Measurements from ENCODE around the gene SHB. TPM values are rescaled to one million over a fixed set of nuclear protein-coding genes. Genes with fewer than 3 reads are reported as not detected.

The SHB gene
- total RNA-seq, 2 experiments from 2014 or later = 1.2 to 1.3 TPM

GRCh38 chr9:38071470-38072134, 2.6 kb upstream of the SHB start:
- no peak for ATAC-seq
- intact Hi-C loops (cut with DNase I, micrococcal nuclease) = no loop called here

GRCh38 chr9:38067859-38068681, 957 bp downstream of the SHB start:
- H3K9me3 Mint-ChIP-seq (ENCODE audit: low read depth) = no peaks in the 10 kb centered on the region
- DNase-seq = peak; percentile 28

More at GRCh38 chr9:38071470-38072134, 2.6 kb upstream of the SHB start:
- Mint-ChIP-seq H3K4me3 (no peak overlapping the region), H3K36me3 (ENCODE audit: low read depth) (no peaks in the 10 kb centered on the region), H3K27me3 (peaks cover 8% of the 10 kb centered on the region), H3K4me1 (peaks cover 13% of the 10 kb centered on the region), H3K9me3 (ENCODE audit: low read depth) (peaks cover 2% of the 10 kb centered on the region), H3K27ac (no peak overlapping the region)
- POLR2A ChIA-PET = no interaction called here
- no peak for DNase-seq
- CTCF ChIA-PET = interaction anchor here (0.9 to 2.1 kb wide), 4 partner anchors 16 to 322 kb away, joined by 3 to 11 read pairs (median 4); no protein-coding TSS in a partner anchor

GRCh38 chr9:38066914-38067858, 1.8 kb downstream of the SHB start:
- Mint-ChIP-seq H3K9me3 (ENCODE audit: low read depth) (no peaks in the 10 kb centered on the region), H3K36me3 (ENCODE audit: low read depth) (no peaks in the 10 kb centered on the region), H3K27me3 (peaks cover 7% of the 10 kb centered on the region), H3K27ac (no peak overlapping the region), H3K4me3 (peak overlapping the region; percentile 69), H3K4me1 (peaks cover 15% of the 10 kb centered on the region)
- ChIA-PET POLR2A (interaction anchor here (0.7 kb wide), 1 partner anchor 161 kb away, joined by 3 read pairs; no protein-coding TSS in a partner anchor), CTCF (interaction anchor here (0.5 to 1.4 kb wide), 6 partner anchors 17 to 312 kb away, joined by 3 to 5 read pairs (median 3); no protein-coding TSS in a partner anchor)
- ATAC-seq = no peak
- peak; percentile 45 for DNase-seq
- intact Hi-C loops (cut with DNase I, micrococcal nuclease) = loop anchor here in 1 of 2 experiments (2.0 to 5.0 kb wide), 6 partner anchors 20 to 1030 kb away; partner anchors contain the start of genes DCAF10, POLR1E and TOMM5

More at GRCh38 chr9:38067859-38068681, 957 bp downstream of the SHB start:
- Mint-ChIP-seq H3K4me1 (peaks cover 15% of the 10 kb centered on the region), H3K36me3 (ENCODE audit: low read depth) (no peaks in the 10 kb centered on the region), H3K27ac (no peak overlapping the region), H3K4me3 (peak overlapping the region; percentile 69), H3K27me3 (peaks cover 7% of the 10 kb centered on the region)
- intact Hi-C loops (cut with DNase I, micrococcal nuclease) = loop anchor here (1.0 to 5.0 kb wide), 13 partner anchors 21 to 1031 kb away; partner anchors contain the start of genes ALDH1B1 (in 1 of the 2), ANKRD18A (in 1 of the 2), DCAF10 (in 1 of the 2) and POLR1E (in 1 of the 2)
- ChIA-PET CTCF (interaction anchor here (0.7 to 1.4 kb wide), 5 partner anchors 16 to 165 kb away, joined by 3 to 5 read pairs (median 3); no protein-coding TSS in a partner anchor), POLR2A (interaction anchor here (0.9 kb wide), 1 partner anchor 165 kb away, joined by 4 read pairs; no protein-coding TSS in a partner anchor)
- ATAC-seq = no peak

GRCh38 chr9:38066197-38066913, 2.7 kb downstream of the SHB start:
- H3K4me3 Mint-ChIP-seq = peak overlapping the region; percentile 69
- peaks cover 7% of the 10 kb centered on the region for H3K27me3 Mint-ChIP-seq
- DNase-seq (no peak), ATAC-seq (no peak)
- H3K4me1 Mint-ChIP-seq = peaks cover 15% of the 10 kb centered on the region
- intact Hi-C loops (cut with DNase I, micrococcal nuclease) = loop anchor here in 1 of 2 experiments (2.0 to 5.0 kb wide), 6 partner anchors 20 to 1029 kb away; partner anchors contain the start of genes DCAF10, POLR1E and TOMM5
- no peaks in the 10 kb centered on the region for H3K36me3 Mint-ChIP-seq (ENCODE audit: low read depth)
- no peaks in the 10 kb centered on the region for H3K9me3 Mint-ChIP-seq (ENCODE audit: low read depth)
- ChIA-PET POLR2A (interaction anchor here (0.7 kb wide), 1 partner anchor 162 kb away, joined by 3 read pairs; no protein-coding TSS in a partner anchor), CTCF (interaction anchor here (1.4 kb wide), 1 partner anchor 21 kb away, joined by 5 read pairs; no protein-coding TSS in a partner anchor)
- H3K27ac Mint-ChIP-seq = no peak overlapping the region

GRCh38 chr9:38065369-38066075, 3.5 kb downstream of the SHB start:
- POLR2A ChIA-PET = no interaction called here
- H3K9me3 Mint-ChIP-seq (ENCODE audit: low read depth) = no peaks in the 10 kb centered on the region

GRCh38 chr9:38064842-38065368, 4.1 kb downstream of the SHB start:
- ChIA-PET POLR2A (no interaction called here), CTCF (no interaction called here)
- no peak overlapping the region for H3K4me3 Mint-ChIP-seq
- no peaks in the 10 kb centered on the region for H3K9me3 Mint-ChIP-seq (ENCODE audit: low read depth)
- no peak for DNase-seq
- no peak for ATAC-seq
- peaks cover 15% of the 10 kb centered on the region for H3K4me1 Mint-ChIP-seq
- H3K27me3 Mint-ChIP-seq = peaks cover 7% of the 10 kb centered on the region
- H3K36me3 Mint-ChIP-seq (ENCODE audit: low read depth) = no peaks in the 10 kb centered on the region
- H3K27ac Mint-ChIP-seq = no peak overlapping the region
- intact Hi-C loops (cut with DNase I, micrococcal nuclease) = loop anchor here (5.0 kb wide), 6 partner anchors 53 to 1028 kb away; partner anchors contain the start of genes DCAF10 (in 1 of the 2), POLR1E (in 1 of the 2) and TOMM5 (in 1 of the 2)

More at GRCh38 chr9:38065369-38066075, 3.5 kb downstream of the SHB start:
- H3K36me3 Mint-ChIP-seq (ENCODE audit: low read depth) = no peaks in the 10 kb centered on the region
- no peak overlapping the region for H3K4me3 Mint-ChIP-seq
- no peak for DNase-seq
- ATAC-seq = no peak
- no peak overlapping the region for H3K27ac Mint-ChIP-seq
- CTCF ChIA-PET = no interaction called here
- peaks cover 15% of the 10 kb centered on the region for H3K4me1 Mint-ChIP-seq
- H3K27me3 Mint-ChIP-seq = peaks cover 7% of the 10 kb centered on the region
- intact Hi-C loops (cut with DNase I, micrococcal nuclease) = loop anchor here in 1 of 2 experiments (2.0 to 5.0 kb wide), 6 partner anchors 19 to 1028 kb away; partner anchors contain the start of genes DCAF10, POLR1E and TOMM5

GRCh38 chr9:38063363-38063707, 5.7 kb downstream of the SHB start:
- POLR2A ChIA-PET = no interaction called here
- H3K27ac Mint-ChIP-seq = no peak overlapping the region
- no peak for ATAC-seq
- intact Hi-C loops (cut with DNase I, micrococcal nuclease) = loop anchor here in 1 of 2 experiments (5.0 kb wide), 1 partner anchor 51 kb away; no protein-coding TSS in a partner anchor
- H3K4me3 Mint-ChIP-seq = no peak overlapping the region
- CTCF ChIA-PET = interaction anchor here (0.6 kb wide), 1 partner anchor 20 kb away, joined by 4 read pairs; no protein-coding TSS in a partner anchor
- peaks cover 13% of the 10 kb centered on the region for H3K4me1 Mint-ChIP-seq
- no peak for DNase-seq
- no peaks in the 10 kb centered on the region for H3K9me3 Mint-ChIP-seq (ENCODE audit: low read depth)
- H3K36me3 Mint-ChIP-seq (ENCODE audit: low read depth) = no peaks in the 10 kb centered on the region
- peaks cover 7% of the 10 kb centered on the region for H3K27me3 Mint-ChIP-seq

- no peak overlapping the region for H3K27ac Mint-ChIP-seq
- ATAC-seq (no peak), DNase-seq (no peak)
- H3K27me3 Mint-ChIP-seq = peaks cover 7% of the 10 kb centered on the region
- no peak overlapping the region for H3K4me3 Mint-ChIP-seq
- ChIA-PET POLR2A (no interaction called here), CTCF (interaction anchor here (0.6 to 0.8 kb wide), 3 partner anchors 21 to 471 kb away, joined by 3 to 4 read pairs (median 3); partner anchors contain the start of gene TOMM5)
- intact Hi-C loops (cut with DNase I, micrococcal nuclease) = loop anchor here in 1 of 2 experiments (5.0 kb wide), 1 partner anchor 50 kb away; no protein-coding TSS in a partner anchor
- peaks cover 13% of the 10 kb centered on the region for H3K4me1 Mint-ChIP-seq
- H3K9me3 Mint-ChIP-seq (ENCODE audit: low read depth) = no peaks in the 10 kb centered on the region
- no peaks in the 10 kb centered on the region for H3K36me3 Mint-ChIP-seq (ENCODE audit: low read depth)
Measured at GRCh38 chr9:38062498-38063362, 6.3 kb downstream of the SHB start.

All from activated CD4-positive, alpha-beta T cell treated with anti-CD3 and anti-CD28 coated beads for 36 hours (primary cell).